GM12874 (cell line): ENCODE measurements around the gene ST8SIA4.

Experiments used
- TF ChIP-seq, protein P1 (sequence below): IDR thresholded peaks from 2 replicates; pipeline ENCODE4 v1.5.1; 2011; ENCODE audit warnings: low read depth, mild to moderate bottlenecking, control low read depth, low read length, moderate library complexity; ENCODE audit not compliant: insufficient read depth

ST8SIA4 gene

DNA sequence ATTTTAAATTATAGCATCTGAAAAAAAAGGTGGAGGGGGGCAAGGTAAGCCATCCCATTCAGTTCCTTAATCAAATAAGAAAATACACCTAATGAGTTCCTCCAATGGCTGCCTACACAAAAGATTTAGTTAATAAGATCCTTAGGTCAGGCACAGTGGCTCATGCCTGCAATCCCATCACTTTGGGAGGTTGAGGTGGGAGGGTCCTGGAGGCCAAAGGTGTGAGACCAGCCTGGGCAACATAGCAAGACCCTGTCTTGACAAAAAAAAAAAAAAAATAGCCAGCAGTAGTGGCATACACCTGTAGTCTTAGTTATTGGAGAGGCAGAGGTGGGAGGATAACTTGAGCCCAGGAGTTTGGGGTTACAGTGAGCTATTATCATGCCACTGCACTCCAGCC, 78.4 kb downstream of the ST8SIA4 start:
- TF ChIP-seq, protein P1, sequence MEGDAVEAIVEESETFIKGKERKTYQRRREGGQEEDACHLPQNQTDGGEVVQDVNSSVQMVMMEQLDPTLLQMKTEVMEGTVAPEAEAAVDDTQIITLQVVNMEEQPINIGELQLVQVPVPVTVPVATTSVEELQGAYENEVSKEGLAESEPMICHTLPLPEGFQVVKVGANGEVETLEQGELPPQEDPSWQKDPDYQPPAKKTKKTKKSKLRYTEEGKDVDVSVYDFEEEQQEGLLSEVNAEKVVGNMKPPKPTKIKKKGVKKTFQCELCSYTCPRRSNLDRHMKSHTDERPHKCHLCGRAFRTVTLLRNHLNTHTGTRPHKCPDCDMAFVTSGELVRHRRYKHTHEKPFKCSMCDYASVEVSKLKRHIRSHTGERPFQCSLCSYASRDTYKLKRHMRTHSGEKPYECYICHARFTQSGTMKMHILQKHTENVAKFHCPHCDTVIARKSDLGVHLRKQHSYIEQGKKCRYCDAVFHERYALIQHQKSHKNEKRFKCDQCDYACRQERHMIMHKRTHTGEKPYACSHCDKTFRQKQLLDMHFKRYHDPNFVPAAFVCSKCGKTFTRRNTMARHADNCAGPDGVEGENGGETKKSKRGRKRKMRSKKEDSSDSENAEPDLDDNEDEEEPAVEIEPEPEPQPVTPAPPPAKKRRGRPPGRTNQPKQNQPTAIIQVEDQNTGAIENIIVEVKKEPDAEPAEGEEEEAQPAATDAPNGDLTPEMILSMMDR: no peak

DNA sequence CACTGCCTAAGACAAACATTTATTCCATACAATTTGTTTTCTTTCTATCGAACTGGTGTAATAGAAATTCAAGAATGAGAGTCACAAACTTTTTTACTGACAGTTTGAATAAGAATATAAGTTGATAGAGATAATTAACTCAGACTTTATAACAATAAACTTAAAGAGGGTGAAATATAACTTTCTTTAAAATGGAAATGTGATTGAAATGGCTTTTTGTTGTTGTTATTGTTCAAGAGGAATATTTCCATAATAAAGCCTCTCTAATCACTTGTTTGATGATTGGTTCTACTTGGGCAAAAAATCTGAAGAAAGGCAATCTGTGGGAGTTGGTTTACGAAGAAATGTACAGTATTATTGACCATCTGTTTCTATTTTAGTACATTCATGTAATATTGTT, 79.3 kb downstream of the ST8SIA4 start:
- TF ChIP-seq, protein P1: no peak

DNA sequence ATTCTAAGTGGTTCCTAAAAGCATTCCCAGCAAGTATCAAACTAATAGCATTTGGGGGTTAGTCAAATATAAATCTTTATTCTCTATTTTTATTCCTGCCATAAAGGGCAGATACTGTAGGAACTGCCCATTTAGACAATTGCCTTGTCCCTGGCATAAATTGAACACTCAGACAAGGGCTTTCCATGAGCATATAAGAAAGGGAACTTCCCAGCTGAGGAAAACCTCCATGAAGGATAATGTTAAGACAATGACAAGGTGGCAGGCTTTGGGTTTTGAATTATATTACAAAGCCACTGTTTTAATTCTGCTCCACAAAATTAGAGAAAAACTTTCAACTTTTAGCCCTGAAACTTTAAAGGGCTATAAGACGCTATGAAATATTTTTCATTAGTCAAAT, 81.3 kb downstream of the ST8SIA4 start:
- TF ChIP-seq, protein P1: no peak

DNA sequence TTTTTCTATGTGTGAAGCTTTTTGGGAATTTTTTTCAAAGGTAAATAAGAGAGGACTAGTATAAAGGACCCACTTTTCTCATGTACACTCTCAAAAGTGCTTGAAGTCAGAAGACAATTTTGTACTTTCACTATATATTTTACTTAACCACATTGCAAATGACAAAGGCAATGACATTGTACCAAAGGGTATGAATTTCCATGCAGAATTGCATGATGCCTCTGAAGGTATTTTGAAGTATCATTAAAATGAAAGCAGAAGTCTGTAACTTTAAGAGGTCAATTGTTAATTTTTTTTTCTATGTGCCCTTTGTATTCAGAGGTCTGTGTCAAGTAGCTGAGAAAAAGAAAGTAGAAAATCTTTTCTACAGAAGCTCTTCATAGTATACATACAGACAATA, 84.7 kb downstream of the ST8SIA4 start:
- TF ChIP-seq, protein P1: no peak

DNA sequence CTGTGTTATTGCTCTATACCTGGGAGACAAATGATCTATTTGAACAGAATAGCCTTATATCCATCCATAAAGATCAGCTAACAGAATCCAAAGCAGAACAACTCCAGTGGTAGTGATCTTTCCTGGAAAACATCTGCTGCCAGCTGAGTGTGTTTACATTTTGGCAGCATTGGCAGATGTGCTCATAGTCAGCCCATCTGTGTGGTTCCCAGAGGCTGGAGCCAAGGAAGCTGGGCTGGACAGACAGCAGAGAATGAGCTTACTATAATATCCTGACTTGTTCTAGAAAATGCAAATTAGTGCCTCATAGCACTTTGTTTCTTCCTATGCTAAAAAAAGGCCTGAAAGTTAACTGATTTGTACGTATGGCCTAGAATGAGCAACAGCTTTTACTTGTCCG, 99.7 kb downstream of the ST8SIA4 start:
- TF ChIP-seq, protein P1: no peak

DNA sequence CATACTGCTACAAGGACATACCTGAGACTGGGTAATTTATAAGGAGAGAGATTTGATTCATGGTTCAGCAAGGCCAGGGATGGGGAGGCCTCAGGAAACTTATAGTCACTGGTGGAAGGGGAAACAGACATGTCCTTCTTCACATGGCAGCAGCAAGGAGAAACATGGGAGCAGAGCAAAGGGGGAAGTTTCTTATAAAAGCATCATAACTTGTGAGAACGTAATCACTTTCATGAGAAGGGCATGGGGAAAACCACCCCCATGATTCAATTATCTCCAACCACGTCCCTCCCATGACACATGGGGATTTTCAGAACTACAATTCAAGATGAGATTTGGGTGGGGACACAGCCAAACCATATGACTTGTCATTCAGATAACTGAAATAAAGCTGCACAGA, 100.9 kb downstream of the ST8SIA4 start:
- TF ChIP-seq, protein P1: no peak

DNA sequence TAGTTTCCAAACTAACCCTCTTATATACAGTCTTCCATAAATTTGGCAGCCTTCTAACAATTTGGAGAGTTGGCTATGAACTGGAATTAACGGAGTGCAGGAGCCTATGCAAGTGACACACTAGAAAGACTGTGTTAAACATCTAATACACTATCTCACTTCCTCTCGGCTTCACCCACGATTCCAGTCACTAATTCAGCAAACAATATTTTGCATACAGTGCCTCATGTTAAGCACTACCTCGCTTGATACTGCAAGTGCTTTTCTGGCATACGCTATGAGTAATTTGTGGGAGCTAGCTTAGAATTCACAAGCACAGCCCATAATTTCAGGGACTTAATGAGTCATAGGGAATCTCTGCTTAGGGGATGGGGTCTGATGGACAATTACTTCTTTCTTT, 102.5 kb downstream of the ST8SIA4 start:
- TF ChIP-seq, protein P1: no peak

DNA sequence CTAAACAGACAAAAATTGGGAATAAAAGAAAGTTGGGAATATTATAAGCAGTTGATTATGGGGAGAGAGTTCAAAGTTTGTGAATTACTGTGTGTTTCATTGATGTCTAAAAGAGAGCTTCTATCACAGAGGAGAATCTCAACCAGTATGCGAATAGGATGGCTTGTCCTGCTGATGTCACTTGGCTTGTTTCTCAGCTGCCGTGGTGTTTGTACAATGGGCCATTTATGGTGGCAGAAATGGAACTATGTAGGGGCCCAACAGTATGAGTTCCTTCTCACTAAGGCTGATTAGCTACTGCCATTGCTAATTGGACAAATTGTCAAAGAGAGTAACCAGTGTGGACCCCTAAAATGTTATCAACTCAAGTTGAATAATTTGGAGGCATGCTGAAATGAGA, 103.9 kb downstream of the ST8SIA4 start:
- TF ChIP-seq, protein P1: no peak
